Spinal cord (tissue), 10 donors: ENCODE data around the gene EFNB3. TPM values are rescaled to one million over a fixed set of nuclear protein-coding genes. Genes with fewer than 3 reads are reported as not detected.

Source experiments
- DNase-seq, 6 donors: peaks; one replicate each; pipeline versions ENCODE4 v3.0.0 to v3.0.0-alpha.2; 2013 to 2015; ENCODE audit warnings: low spot score in 6 of 6, low read depth in 4 of 6
- H3K27ac ChIP-seq: one replicate; pipeline ENCODE4 v1.5.1; 2013; ENCODE audit warnings: low read depth, low read length, control low read depth
- H3K27me3 ChIP-seq: one replicate; pipeline ENCODE4 v1.6.1; 2013; ENCODE audit warnings: low read length; ENCODE audit not compliant: control insufficient read depth, insufficient read depth
- H3K36me3 ChIP-seq: one replicate; pipeline ENCODE4 v1.6.1; 2013; ENCODE audit warnings: low read length; ENCODE audit not compliant: control insufficient read depth, insufficient read depth
- H3K4me1 ChIP-seq: one replicate; pipeline ENCODE4 v1.6.1; 2013; ENCODE audit warnings: low read length; ENCODE audit not compliant: control insufficient read depth, insufficient read depth
- H3K4me3 ChIP-seq: one replicate; pipeline ENCODE4 v1.5.1; 2013; ENCODE audit warnings: low read depth, low read length, control low read depth
- H3K9me3 ChIP-seq: one replicate; pipeline ENCODE4 v1.6.1; 2013; ENCODE audit warnings: low read length; ENCODE audit not compliant: control insufficient read depth, insufficient read depth
- WGBS: methylation state at CpG from one replicate; pipeline ENCODE4 v1.1.5; 2013; ENCODE audit warnings: missing lambda C conversion rate; ENCODE audit not compliant: insufficient coverage; 5-methylcytosine and 5-hydroxymethylcytosine counted together
- polyA plus RNA-seq, 2 donors: library from polyadenylated mRNA; unstranded; fragments of 120-200 nt; gene quantifications; one replicate each; pipeline ENCODE4 v1.2.1, GENCODE V29; 2013; ENCODE audit not compliant: insufficient read length in 2 of 2
- total RNA-seq, 2 donors: library from RNA; depleted of rRNA in 1 of 2; stranded (reverse); fragments of 120-200 nt in 1 of 2; fragments of >200 nt in 1 of 2; gene quantifications; one replicate each; pipeline versions ENCODE4 v1.2.3 to v1.2.4, GENCODE V29; 2013 to 2014
- donor health status: healthy.

EFNB3 gene
- total and polyA plus RNA-seq, 4 donors, result 18.7 to 243 (median 123) TPM

GRCh38 chr17:7697828-7698588 is 7.0 kb upstream of the EFNB3 start:
- H3K4me3 ChIP-seq, result no peak overlapping the region
- H3K27me3 ChIP-seq, result no peaks in the 10 kb centered on the region
- H3K4me1 ChIP-seq, result peaks cover 8% of the 10 kb centered on the region
- no peak overlapping the region for H3K27ac ChIP-seq
- 93% methylated on average over 2 of the region's 4 CpGs for WGBS
- peaks cover 49% of the 10 kb centered on the region for H3K36me3 ChIP-seq
- DNase-seq, result no peak
- H3K9me3 ChIP-seq, result no peaks in the 10 kb centered on the region

GRCh38 chr17:7700510-7700909 is 4.5 kb upstream of the EFNB3 start:
- Histone ChIP-seq H3K4me1 (peaks cover 31% of the 10 kb centered on the region), H3K9me3 (no peaks in the 10 kb centered on the region), H3K4me3 (no peak overlapping the region), H3K27ac (no peak overlapping the region), H3K36me3 (peaks cover 35% of the 10 kb centered on the region), H3K27me3 (peaks cover 3% of the 10 kb centered on the region)
- no CpG with 5 or more reads among the region's 7 CpGs for WGBS
- no peak for DNase-seq

GRCh38 chr17:7701681-7702080 is 3.3 kb upstream of the EFNB3 start:
- H3K4me3 ChIP-seq, result no peak overlapping the region
- H3K36me3 ChIP-seq, result peaks cover 26% of the 10 kb centered on the region
- H3K27me3 ChIP-seq, result peaks cover 3% of the 10 kb centered on the region
- 92% methylated on average over 13 of the region's 14 CpGs for WGBS
- DNase-seq, result no peak
- H3K9me3 ChIP-seq, result no peaks in the 10 kb centered on the region
- no peak overlapping the region for H3K27ac ChIP-seq
- H3K4me1 ChIP-seq, result peaks cover 41% of the 10 kb centered on the region

- Histone ChIP-seq H3K27me3 (peaks cover 3% of the 10 kb centered on the region), H3K4me1 (peaks cover 51% of the 10 kb centered on the region), H3K9me3 (no peaks in the 10 kb centered on the region), H3K27ac (no peak overlapping the region), H3K36me3 (peaks cover 27% of the 10 kb centered on the region), H3K4me3 (no peak overlapping the region)
- DNase-seq, result no peak
- WGBS, result 86% methylated on average over 10 of the region's 13 CpGs
These were observed 2.2 kb upstream of the EFNB3 start for GRCh38 chr17:7702776-7703175.

GRCh38 chr17:7703584-7704479 is 1.2 kb upstream of the EFNB3 start:
- peak overlapping the region; percentile 60 for H3K4me3 ChIP-seq
- H3K27me3 ChIP-seq, result peaks cover 3% of the 10 kb centered on the region
- peaks cover 58% of the 10 kb centered on the region for H3K4me1 ChIP-seq
- peak overlapping the region; percentile 67 for H3K27ac ChIP-seq
- 9% methylated on average over 8 of the region's 24 CpGs for WGBS
- H3K36me3 ChIP-seq, result peaks cover 37% of the 10 kb centered on the region
- peak in 4 of 6 donors; percentile 79 to 98 (median 90) for DNase-seq
- no peaks in the 10 kb centered on the region for H3K9me3 ChIP-seq

GRCh38 chr17:7705269-7706255 is 560 bp downstream of the EFNB3 start:
- no peaks in the 10 kb centered on the region for H3K9me3 ChIP-seq
- peaks cover 61% of the 10 kb centered on the region for H3K4me1 ChIP-seq
- WGBS, result under 1% methylated on average over 49 of the region's 50 CpGs
- peaks cover 51% of the 10 kb centered on the region for H3K36me3 ChIP-seq
- peaks cover 3% of the 10 kb centered on the region for H3K27me3 ChIP-seq
- peak overlapping the region; percentile 60 for H3K4me3 ChIP-seq
- DNase-seq, result peak in 1 of 6 donors; percentile 35
- no peak overlapping the region for H3K27ac ChIP-seq

GRCh38 chr17:7706631-7707354 is 1.8 kb downstream of the EFNB3 start:
- Histone ChIP-seq H3K4me3 (peak overlapping the region; percentile 60), H3K4me1 (peaks cover 67% of the 10 kb centered on the region), H3K27me3 (peaks cover 3% of the 10 kb centered on the region), H3K36me3 (peaks cover 40% of the 10 kb centered on the region), H3K9me3 (no peaks in the 10 kb centered on the region), H3K27ac (no peak overlapping the region)
- WGBS, result 90% methylated on average over 1 of the region's 3 CpGs
- no peak for DNase-seq

GRCh38 chr17:7707446-7707845 is 2.4 kb downstream of the EFNB3 start:
- 31% methylated on average over 4 of the region's 9 CpGs for WGBS
- Histone ChIP-seq H3K27ac (no peak overlapping the region), H3K4me1 (peaks cover 72% of the 10 kb centered on the region), H3K36me3 (peaks cover 33% of the 10 kb centered on the region), H3K9me3 (no peaks in the 10 kb centered on the region), H3K4me3 (peak overlapping the region; percentile 7), H3K27me3 (peaks cover 3% of the 10 kb centered on the region)
- peak in 2 of 6 donors; percentile 78 to 93 for DNase-seq
